ENCODE results near the gene CADM4.
"Not testable (repeated sequence)": the region's sequence is repeated elsewhere in the genome, so short reads cannot be mapped to it uniquely, and the experiment has no call there.

Gene CADM4

GRCh38 chr19:43660971-43661360, 21.3 kb upstream of the CADM4 start:
- DNase-seq: no peak

- DNase-seq: no peak
These were observed 20.8 kb upstream of the CADM4 start for GRCh38 chr19:43660301-43660970.

GRCh38 chr19:43658494-43658893, 18.8 kb upstream of the CADM4 start:
- DNase-seq: no peak

- no peak for DNase-seq
These were observed 18.4 kb upstream of the CADM4 start for GRCh38 chr19:43658001-43658400.

- no peak for DNase-seq
These were observed 16.8 kb upstream of the CADM4 start for GRCh38 chr19:43656436-43656835.

GRCh38 chr19:43652546-43652874, 12.9 kb upstream of the CADM4 start:
- DNase-seq: no peak

- peak; percentile 89 for DNase-seq
These were observed 12.3 kb upstream of the CADM4 start for GRCh38 chr19:43651758-43652545.

GRCh38 chr19:43650276-43650675, 10.6 kb upstream of the CADM4 start:
- not testable (repeated sequence) for DNase-seq

GRCh38 chr19:43649514-43649913, 9.9 kb upstream of the CADM4 start:
- DNase-seq: no peak

- no peak for DNase-seq
These were observed 9.0 kb upstream of the CADM4 start for GRCh38 chr19:43648633-43649032.

GRCh38 chr19:43644181-43644580, 4.5 kb upstream of the CADM4 start:
- DNase-seq: no peak

- no peak for DNase-seq
These were observed 3.7 kb upstream of the CADM4 start for GRCh38 chr19:43643326-43643725.

GRCh38 chr19:43642531-43642930, 2.9 kb upstream of the CADM4 start:
- no peak for DNase-seq

- no peak for DNase-seq
These were observed 1.7 kb upstream of the CADM4 start for GRCh38 chr19:43641333-43641732.

GRCh38 chr19:43640424-43640757, 741 bp upstream of the CADM4 start:
- DNase-seq: no peak

GRCh38 chr19:43638995-43639518, 593 bp downstream of the CADM4 start:
- DNase-seq: no peak

GRCh38 chr19:43638214-43638994, 1.2 kb downstream of the CADM4 start:
- DNase-seq: no peak

- DNase-seq: no peak
These were observed 3.4 kb downstream of the CADM4 start for GRCh38 chr19:43636121-43636683.

- not testable (repeated sequence) for DNase-seq
These were observed 4.1 kb downstream of the CADM4 start for GRCh38 chr19:43635561-43635940.

- DNase-seq: no peak
These were observed 4.6 kb downstream of the CADM4 start for GRCh38 chr19:43634872-43635560.

- DNase-seq: no peak
These were observed 5.2 kb downstream of the CADM4 start for GRCh38 chr19:43634506-43634871.

GRCh38 chr19:43634068-43634467, 5.6 kb downstream of the CADM4 start:
- no peak for DNase-seq

GRCh38 chr19:43633520-43633919, 6.1 kb downstream of the CADM4 start:
- no peak for DNase-seq
